GM23248 (cell line): ENCODE measurements around the gene NR3C2.

Experiments used
- EZH2 ChIP-seq: fragments of 200-600 bp; sonication (generic); IDR thresholded peaks from 2 replicates; pipeline ENCODE4 v1.6.1; 2018; ENCODE audit warnings: antibody characterized with exemption, mild to moderate bottlenecking; ENCODE audit not compliant: insufficient read depth, poor library complexity, severe bottlenecking
- EZH2phosphoT487 ChIP-seq: fragments of 200-600 bp; sonication (generic); IDR thresholded peaks from 2 replicates; pipeline ENCODE4 v1.6.1; 2018; ENCODE audit warnings: antibody characterized with exemption, moderate library complexity, mild to moderate bottlenecking, low read depth; ENCODE audit not compliant: insufficient read depth

DNA sequence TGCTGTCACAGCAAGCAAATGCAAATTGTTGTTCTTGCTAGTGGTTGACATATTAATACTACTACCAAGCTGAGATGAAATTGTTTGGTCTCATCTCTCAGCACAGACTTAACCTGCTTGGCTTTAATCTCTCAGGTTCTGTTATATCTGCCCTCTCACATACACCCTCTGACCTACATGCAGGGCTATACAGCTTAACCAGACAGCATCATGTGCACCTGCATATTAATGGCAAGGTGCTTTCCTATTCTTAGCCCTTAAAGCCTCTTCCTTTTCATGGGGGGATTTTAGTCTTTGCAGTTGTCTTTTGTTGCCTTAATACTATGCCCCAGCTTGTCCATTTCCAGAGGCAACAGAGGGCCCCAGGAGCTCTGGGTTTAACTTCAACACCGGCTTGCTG is 114.5 kb downstream of the NR3C2 start:
- TF ChIP-seq EZH2, result no peak
- TF ChIP-seq EZH2phosphoT487, result no peak
